MM.1S (cell line): Measurements from ENCODE around the gene PDK4.

Source experiments
- CTCF ChIP-seq: fragments of 300-600 bp; sonication (generic); IDR thresholded peaks from 2 replicates; pipeline ENCODE4 v1.5.1; 2016; ENCODE audit warnings: antibody characterized with exemption, low read length, mixed read lengths
- EZH2 ChIP-seq: fragments of 300-600 bp; sonication (generic); optimal IDR thresholded peaks from 2 replicates; pipeline ENCODE3; 2017; ENCODE audit warnings: low read depth, mild to moderate bottlenecking, antibody characterized with exemption, low read length, mixed read lengths
- EZH2phosphoT487 ChIP-seq: fragments of 300-600 bp; sonication (generic); IDR thresholded peaks from 2 replicates; pipeline ENCODE4 v1.6.1; 2018; ENCODE audit warnings: antibody characterized with exemption, low read length

GRCh38 chr7:95560674-95561073 lies 35.6 kb downstream of the PDK4 start:
- TF ChIP-seq CTCF (no peak), EZH2phosphoT487 (no peak), EZH2 (no peak)
